HG03103 (cell line): ENCODE data around the gene MATK.
"Not testable (repeated sequence)": the region's sequence is repeated elsewhere in the genome, so short reads cannot be mapped to it uniquely, and the experiment has no call there.

ENCODE experiments used
- ATAC-seq: cut with Tn5 transposase; IDR thresholded peaks from one replicate; pipeline ENCODE4 v1.9.1; 2021; ENCODE audit warnings: low read depth; ENCODE audit not compliant: unreplicated experiment

MATK gene

DNA sequence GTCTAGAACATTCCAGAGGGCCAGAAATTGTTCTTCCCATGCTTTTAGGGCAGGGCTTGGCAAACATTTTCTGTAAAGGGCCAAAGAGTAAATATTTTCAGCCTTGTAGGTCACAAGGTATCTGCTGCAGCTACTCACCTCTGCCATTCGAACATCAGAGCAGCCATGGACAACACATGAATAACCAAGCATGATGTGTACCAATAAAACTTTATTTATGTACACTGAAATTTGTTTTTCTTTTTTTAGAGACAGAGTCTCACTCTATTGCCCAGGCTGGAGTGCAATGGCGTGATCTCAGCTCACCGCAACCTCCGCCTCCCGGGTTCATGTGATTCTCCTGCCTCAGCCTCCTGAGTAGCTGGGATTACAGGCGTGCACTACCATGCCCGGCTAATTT is 28.5 kb downstream of the MATK start:
- not testable (repeated sequence) for ATAC-seq

DNA sequence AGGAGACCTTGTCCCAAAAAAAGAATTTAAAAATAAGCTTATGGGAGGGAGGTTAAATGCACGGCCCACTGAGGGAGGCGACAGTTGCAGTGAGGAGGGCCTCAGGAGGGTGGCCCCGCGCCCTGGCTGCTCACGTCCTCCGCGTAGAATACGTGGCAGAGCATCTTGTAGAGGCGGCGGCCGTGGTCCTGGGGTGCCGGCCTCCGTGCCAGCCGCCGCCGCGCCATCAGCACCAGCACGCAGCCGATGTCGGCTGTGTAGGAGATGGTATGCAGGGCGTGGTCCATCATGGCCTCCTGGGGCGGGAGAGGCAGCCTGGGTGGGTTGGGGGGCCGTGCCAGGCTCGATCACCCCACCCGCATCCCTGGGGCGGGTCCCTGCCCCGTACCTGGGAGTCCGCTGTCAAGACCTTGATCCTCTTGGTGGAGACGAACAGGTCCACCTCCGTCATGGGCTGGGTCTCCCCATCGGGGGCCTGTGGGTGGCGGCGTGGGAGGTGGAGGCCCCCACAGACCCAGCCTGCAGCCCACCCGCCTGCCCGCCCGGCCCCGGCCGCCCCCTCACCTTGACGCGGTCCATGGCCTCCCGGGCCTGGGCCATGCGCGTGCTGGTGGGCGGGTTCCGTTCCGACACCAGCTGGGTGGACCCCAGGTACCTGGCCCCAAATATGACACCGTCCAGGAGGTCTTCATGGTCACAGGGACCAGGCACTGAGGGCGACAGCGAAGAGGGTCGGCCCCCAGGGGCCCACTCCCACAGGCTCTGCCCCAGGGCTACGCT is 32.4 kb downstream of the MATK start:
- no peak for ATAC-seq

DNA sequence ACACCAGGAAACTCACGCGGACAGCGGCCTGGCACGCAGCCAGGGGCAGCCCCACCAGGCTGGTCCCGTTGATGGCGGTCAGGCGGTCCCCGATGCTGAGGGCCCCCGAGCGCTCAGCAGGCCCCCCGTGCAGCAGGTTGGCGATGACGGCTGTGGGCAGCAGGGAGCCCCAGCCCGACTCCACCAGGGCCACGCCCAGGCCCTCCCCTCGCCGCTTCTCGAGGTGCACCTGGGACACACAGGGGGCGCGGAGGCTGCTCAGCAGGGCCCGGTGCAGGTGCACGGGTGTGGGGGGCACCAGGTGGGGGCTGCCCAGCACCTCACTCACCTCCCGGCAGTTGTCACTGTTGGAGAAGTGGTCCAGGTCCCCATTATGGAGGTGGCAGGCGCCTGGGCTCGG is 33.7 kb downstream of the MATK start:
- ATAC-seq: no peak

DNA sequence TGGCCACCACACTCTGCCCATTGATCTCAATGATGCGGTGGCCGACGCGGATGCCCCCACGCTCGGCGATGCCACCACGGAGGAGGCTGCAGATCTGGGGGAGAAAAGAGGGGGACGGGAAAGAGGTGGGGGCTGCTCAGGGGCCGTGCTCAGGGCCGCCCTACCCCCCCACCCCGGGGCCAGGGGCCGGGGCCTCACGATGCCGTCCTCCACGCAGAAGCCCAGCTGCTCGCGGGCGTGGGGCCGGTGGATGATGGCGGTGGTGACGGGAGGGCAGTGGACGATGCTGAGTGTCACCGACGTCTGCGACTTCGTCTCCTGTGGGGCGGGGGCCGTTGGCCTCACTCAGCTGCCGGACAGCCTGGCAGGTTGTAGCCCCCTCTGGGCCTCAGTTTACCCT is 34.9 kb downstream of the MATK start:
- no peak for ATAC-seq

DNA sequence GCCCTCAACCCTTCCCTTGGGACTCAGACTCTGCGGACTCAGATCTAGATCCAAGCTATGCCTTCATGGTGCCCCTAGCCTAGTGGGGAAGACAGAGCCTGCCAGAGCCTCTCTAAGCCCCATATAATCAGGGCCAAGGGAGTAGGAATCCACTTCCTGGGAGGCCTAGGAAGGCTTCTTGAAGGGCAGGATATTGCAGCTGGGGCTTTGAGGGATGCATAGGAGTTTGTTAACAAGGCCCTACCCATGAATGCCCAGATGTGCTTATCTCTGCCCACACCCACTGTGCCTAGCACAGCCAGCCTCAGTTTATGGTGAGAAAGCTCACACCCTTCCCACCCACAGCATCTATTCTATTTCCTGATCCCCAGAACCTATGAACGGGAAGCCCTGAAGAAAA is 36.0 kb downstream of the MATK start:
- ATAC-seq: no peak

DNA sequence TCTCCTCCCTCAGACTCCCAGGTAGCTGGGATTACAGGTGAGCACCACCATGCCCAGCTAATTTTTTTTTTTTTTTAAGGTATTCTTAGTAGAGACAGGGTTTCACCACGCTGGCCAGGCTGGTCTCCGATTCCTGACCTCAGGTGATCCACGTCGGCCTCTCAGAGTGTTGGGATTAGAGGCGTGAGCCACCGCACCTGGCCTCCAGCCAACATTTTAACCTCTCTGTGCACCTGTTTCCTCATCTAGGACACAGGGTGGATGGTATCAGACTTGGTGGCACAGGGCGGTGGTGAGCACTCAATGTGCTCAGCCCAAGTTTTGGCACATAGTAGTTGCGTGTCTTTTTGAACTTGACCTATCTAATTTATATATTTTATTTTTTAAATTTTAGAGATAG is 37.2 kb downstream of the MATK start:
- ATAC-seq: no peak

DNA sequence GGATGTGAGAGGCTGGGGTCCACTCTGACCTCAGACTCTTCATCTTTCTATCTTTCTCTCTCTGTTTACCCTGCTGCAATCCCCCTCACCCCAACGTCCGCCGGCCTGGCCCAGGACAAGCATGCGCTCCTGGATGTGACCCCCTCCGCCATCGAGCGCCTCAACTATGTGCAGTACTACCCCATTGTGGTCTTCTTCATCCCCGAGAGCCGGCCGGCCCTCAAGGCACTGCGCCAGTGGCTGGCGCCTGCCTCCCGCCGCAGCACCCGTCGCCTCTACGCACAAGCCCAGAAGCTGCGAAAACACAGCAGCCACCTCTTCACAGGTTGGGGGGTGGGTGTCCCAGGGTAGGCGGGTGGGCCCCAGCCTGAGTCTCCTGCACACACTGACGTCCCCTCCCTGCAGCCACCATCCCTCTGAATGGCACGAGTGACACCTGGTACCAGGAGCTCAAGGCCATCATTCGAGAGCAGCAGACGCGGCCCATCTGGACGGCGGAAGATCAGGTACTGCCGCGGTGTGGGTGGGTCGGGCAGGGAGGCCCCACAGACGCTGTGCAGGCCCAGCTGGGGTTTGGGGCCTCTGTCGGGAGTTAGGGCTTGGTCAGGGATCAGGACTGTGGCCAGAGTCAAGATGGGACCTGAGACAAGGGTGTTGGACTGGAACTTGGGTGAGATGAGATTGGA is 39.7 kb downstream of the MATK start:
- no peak for ATAC-seq

DNA sequence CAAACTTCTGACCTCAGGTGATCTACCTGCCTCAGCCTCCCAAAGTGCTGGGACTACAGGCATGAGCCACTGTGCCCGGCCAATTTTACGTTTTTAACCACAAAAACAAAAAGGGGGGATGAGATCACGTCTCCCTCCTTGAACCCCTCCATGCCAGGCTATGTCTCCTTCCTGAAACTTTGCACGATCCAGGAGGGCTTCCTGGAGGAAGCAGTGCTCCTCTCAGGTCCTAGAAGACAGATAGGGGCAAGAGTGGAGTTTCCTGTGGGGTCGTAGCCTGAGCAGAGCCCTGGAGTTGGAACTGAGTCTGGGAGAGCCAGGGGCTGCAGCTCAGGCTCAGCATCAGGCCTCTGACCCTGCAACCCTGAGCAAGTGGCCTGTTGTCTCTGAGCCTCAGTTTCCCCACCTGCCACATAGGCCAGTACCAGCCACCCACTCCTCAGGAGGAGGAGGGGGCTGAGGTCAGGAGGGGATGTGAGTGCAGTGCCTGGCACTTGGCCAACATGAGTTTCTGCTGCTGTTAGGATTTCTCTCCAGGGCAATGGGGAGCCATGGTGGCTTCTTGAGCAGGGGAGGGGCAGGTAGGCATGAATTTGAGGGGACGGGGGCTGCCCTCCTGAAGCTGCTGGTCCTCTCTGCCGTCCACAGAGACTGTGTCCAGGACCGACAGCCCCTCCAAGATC is 40.7 kb downstream of the MATK start:
- ATAC-seq: no peak

DNA sequence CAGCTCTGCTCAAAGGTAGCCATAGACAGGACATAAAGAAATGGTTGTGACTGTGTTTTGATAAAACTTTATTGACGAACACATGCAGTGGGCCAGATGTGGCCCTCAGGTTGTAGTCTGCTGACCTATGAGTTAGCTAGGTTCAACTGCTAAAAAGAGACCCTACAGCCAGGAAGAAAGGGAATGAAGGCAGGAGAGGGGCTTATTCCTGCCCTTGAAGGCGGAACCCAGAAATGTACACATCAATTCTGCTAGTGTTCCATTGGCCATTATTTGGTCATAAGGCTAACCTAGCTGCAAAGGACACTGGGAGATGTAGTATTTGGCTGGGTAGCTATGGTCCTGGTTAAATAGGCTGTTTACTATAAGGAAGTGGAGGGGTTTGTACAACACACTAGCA is 42.7 kb downstream of the MATK start:
- no peak for ATAC-seq

DNA sequence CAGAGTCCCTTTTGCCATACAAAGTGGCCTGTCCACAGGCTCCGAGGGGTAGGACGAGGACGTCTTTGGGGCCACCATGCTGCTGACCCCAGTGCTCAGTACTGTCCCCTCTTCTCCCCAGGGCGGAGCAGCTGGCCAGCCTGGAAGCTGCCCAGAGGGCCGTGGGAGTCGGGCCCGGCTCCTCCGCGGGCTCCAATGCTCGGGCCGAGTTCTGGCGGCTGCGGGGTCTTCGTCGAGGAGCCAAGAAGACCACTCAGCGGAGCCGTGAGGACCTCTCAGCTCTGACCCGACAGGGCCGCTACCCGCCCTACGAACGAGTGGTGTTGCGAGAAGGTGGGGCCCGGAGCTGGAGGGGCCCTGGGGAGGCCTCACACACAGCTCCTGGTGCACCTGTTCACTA is 45.8 kb downstream of the MATK start:
- no peak for ATAC-seq

DNA sequence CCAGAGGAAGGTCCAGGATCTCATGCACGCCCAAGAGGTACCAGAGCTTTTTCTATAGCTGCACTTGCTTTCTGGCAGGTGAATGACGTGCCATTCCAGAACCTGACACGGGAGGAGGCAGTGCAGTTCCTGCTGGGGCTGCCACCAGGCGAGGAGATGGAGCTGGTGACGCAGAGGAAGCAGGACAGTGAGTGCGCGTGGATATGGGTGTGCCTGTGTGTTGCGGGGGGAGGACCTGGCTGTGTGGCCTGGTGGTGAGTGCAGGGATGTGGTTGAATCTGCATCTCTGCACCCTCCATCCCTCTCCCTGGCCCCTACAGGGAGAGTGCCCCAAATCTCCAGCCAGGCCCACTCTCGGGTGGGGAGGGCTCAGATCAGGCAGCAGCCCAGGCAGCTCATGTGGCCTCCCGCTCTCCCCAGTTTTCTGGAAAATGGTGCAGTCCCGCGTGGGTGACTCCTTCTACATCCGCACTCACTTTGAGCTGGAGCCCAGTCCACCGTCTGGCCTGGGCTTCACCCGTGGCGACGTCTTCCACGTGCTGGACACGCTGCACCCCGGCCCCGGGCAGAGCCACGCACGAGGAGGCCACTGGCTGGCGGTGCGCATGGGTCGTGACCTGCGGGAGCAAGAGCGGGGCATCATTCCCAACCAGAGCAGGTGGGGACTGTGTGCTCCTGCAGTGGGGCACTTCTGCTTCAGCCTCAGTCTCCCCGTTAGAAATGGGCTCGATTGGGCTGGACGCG is 47.5 kb downstream of the MATK start:
- ATAC-seq: no peak

DNA sequence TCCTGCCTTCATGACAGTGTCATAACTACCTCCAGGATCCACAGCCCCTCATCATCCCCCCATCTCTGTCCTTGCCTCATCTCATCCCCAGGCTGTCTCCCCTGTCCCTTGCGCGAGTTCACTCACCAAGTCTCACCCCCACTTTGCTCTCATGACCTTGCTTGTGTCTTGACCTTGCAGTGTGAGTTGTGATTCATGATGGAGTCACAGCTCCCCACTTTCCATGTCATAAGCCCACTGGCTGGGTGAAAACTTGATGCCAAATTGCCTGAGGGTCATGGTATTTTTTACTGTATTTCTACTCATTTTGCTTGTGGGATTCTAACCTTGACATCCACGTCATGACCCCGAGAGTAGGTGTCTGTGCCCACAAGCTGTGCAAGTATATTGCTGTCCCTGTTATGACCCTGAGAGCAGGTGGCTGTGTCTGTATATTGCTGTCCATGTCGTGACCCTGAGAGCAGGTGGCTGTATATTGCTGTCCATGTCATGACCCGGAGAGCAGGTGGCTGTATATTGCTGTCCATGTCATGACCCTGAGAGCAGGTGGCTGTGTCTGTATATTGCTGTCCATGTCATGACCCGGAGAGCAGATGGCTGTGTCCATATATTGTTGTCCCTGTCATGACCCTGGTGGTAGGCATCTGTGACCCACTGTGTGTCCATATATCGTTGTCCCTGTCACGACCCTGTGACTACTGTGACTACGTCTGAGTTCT is 48.5 kb downstream of the MATK start:
- no peak for ATAC-seq

DNA sequence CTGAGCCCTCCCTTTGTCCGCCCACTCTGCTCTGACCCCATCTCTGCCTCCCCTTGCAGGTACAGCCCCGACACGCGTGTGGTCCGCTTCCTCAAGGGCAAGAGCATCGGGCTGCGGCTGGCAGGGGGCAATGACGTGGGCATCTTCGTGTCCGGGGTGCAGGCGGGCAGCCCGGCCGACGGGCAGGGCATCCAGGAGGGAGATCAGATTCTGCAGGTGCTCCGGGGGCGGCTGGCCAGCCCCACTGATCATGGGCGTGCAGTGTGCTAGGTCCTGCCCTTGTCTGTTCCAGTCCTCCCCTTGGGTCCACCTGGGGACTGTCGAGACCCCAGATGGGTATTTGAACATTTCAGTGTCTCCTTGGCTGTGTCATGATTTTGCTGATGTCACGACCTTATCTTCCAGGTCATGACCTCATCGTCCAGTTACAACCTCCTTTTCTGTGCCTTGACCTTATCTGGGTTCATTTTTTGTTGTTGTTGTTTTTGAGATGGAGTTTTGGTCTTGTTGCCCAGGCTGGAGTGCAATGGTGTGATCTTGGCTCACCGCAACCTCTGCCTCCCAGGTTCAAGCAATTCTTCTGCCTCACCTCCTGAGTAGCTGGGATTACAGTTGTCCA is 50.0 kb downstream of the MATK start:
- no peak for ATAC-seq

DNA sequence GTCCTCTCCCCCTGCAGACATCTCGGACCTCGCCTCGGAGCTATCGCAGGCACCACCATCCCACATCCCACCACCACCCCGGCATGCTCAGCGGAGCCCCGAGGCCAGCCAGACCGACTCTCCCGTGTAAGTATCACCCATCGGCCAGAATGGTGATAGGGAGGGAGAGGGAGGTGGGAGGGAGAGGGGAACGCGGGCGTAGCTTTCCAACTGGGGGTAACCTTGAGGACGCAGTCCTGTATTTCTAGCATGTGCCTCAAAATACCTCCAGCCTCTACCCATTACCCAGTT is 51.9 kb downstream of the MATK start:
- no peak for ATAC-seq

DNA sequence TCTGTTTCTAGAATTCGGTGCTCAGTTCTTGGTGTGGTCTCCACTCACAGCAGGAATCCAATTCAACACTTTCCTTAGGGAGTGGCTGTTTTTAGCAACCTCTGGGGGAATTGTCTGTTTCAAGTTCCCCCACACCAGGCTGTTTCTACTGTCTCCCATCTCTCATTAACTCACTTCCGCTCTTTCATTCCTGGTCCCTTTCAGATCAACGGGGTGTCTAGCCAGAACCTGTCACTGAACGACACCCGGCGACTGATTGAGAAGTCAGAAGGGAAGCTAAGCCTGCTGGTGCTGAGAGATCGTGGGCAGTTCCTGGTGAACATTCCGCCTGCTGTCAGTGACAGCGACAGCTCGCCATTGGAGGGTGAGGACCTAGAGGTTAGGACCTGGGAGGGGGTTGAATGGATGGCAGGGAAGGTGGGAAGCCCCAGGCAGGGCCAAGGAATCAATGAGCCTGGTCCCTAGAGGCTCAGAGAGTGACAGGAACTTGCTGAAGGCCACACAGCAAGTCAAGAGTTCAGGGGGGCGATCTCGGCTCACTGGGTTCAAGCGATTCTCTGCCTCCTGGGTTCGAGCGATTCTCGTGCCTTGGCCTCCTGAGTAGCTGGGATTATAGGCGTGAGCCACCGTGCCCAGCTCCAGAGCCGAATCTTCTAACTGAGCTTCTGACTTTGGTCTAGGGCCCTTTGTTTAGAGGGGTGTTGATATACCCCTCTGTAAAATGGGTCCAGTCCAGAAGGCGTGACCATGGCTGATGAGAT is 52.5 kb downstream of the MATK start:
- no peak for ATAC-seq

DNA sequence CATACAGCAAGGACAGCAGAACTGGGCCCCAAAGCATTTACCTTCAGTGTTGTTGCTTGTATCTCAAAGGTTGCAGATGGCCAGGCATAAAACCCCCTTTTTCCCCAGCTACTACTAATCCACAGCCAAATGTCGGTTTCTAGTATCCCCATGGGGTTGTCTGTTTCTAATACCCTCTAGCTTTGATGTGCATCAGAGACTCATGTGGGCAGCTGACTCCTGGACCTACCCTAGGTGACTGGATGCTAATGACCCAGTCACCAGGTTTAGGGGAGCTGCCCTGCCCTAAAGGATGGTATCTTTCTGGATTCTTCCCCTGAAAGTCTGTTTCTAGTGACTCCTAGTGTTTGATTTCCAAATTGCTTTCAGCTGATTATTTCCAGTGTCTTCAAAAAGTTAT is 54.1 kb downstream of the MATK start:
- no peak for ATAC-seq

DNA sequence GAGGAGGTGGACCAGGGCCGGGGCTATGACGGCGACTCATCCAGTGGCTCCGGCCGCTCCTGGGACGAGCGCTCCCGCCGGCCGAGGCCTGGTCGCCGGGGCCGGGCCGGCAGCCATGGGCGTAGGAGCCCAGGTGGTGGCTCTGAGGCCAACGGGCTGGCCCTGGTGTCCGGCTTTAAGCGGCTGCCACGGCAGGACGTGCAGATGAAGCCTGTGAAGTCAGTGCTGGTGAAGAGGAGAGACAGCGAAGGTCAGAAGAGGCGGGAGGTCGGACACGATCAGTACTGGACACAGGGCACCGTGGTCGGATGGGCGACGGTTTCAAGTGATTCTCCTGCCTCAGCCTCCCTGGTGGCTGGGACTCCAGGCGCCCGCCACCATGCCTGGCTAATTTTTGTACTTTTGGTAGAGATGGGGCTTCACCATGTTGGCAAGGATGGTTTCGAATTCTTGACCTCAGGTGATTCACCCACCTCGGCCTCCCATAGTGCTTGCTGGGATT is 55.7 kb downstream of the MATK start:
- ATAC-seq: no peak
